Spleen (tissue), 7 donors: ENCODE results near the gene SARS2.

ENCODE experiments used
- CTCF ChIP-seq, 11 experiments: fragments of 200-600 bp in 7 of 11; fragments of 450-650 bp in 4 of 11; sonication (generic) in 4 of 11; IDR thresholded peaks in 8 of 11; conservative IDR thresholded peaks in 3 of 11; 1 replicate in 7 of 11; 2 replicates in 4 of 11; pipeline versions ENCODE4 v1.4.0 to v1.8.0; 2016 to 2021; ENCODE audit warnings: antibody characterized with exemption in 11 of 11, inconsistent platforms in 4 of 11, mild to moderate bottlenecking in 1 of 11
- POLR2A ChIP-seq, 3 donors: fragments of 450-650 bp; IDR thresholded peaks; one replicate each; pipeline ENCODE4 v1.5.1; 2017; ENCODE audit warnings: antibody characterized with exemption in 3 of 3, mild to moderate bottlenecking in 1 of 3
- POLR2AphosphoS5 ChIP-seq, 3 donors: sonication (generic); formaldehyde crosslinking; IDR thresholded peaks; one replicate each; pipeline ENCODE4 v1.5.1; 2017; ENCODE audit warnings: antibody characterized with exemption in 3 of 3
- donor health status: DM: no; HTN: no; CAD: no; lungs with moderate emphysema.
- donor health status: DM: no; HTN: no; CAD: no.
- donor health status: DM: no; HTN: no; CAD: no.

- no peak for TF ChIP-seq CTCF (IDR thresholded peaks at IDR 0.05 in 8 of 11, conservative IDR thresholded peaks at IDR 0.05 in 3 of 11)
- no peak for TF ChIP-seq POLR2AphosphoS5 (IDR thresholded peaks at IDR 0.05)
- no peak for TF ChIP-seq POLR2A (IDR thresholded peaks at IDR 0.05)
Observed at GRCh38 chr19:38975861-38976271, 45.3 kb upstream of the SARS2 start.
